ENCODE results near the gene NAA40.

Gene NAA40

GRCh38 chr11:63915961-63916836 lies 22.6 kb upstream of the NAA40 start:
- ChIA-PET CTCF (interaction anchor here (0.6 to 4.2 kb wide), 7 partner anchors 19 to 54 kb away, joined by 3 to 17 read pairs (median 5); no protein-coding TSS in a partner anchor), POLR2A (interaction anchor here (0.6 to 1.9 kb wide), 4 partner anchors 30 to 79 kb away, joined by 3 to 9 read pairs (median 4); partner anchors contain the start of gene MARK2)
- Histone ChIP-seq H3K4me3 (ENCODE audit: low read depth, low read length) (peak overlapping the region; percentile 47), H3K4me1 (ENCODE audit: control insufficient read depth, insufficient read depth, low read length) (peaks cover 4% of the 10 kb centered on the region), H3K36me3 (ENCODE audit: control insufficient read depth in 2 of 2, insufficient read depth in 1 of 2, low read length in 2 of 2) (peaks cover 0 to 15% of the 10 kb centered on the region in 2 experiments; a peak in 1 of 3 replicates), H3K27ac (ENCODE audit: extremely low read depth, low read depth, low read length) (peak overlapping the region; percentile 39; the same call in 1 of the 2 replicates), H3K9me3 (ENCODE audit: control insufficient read depth, insufficient read depth, low read depth, low read length) (no peaks in the 10 kb centered on the region)
- no peak for TF ChIP-seq ZNF555 (tag by site-specific recombination; conservative IDR thresholded peaks at IDR 0.05)
- no peak for TF ChIP-seq ZNF843 (tag by site-specific recombination; IDR thresholded peaks at IDR 0.05)
- peak; percentile 32; the same call in 1 of the 2 replicates for TF ChIP-seq ZNF561 (tag by site-specific recombination; IDR thresholded peaks at IDR 0.05; ENCODE audit: borderline replicate concordance)
- TF ChIP-seq GLIS1 (tag by site-specific recombination; IDR thresholded peaks at IDR 0.05): peak; percentile 54
- TF ChIP-seq ZBTB10 (tag by site-specific recombination; IDR thresholded peaks at IDR 0.05): peak; percentile 97
- TF ChIP-seq ZFP3 (tag by site-specific recombination; IDR thresholded peaks at IDR 0.05; ENCODE audit: low read depth): no peak
- TF ChIP-seq SCRT1 (tag by site-specific recombination; IDR thresholded peaks at IDR 0.05; ENCODE audit: borderline replicate concordance): no peak
- TF ChIP-seq ZNF114 (tag by site-specific recombination; IDR thresholded peaks at IDR 0.05): no peak
- peak; percentile 18; the same call in 1 of the 2 replicates for TF ChIP-seq SP7 (tag by site-specific recombination; IDR thresholded peaks at IDR 0.05)
- peak; percentile 58; the same call in 1 of the 2 replicates for TF ChIP-seq ZNF324 (tag by site-specific recombination; IDR thresholded peaks at IDR 0.05)
- 0 out of 2 replicates have a peak, but pooled peaks have one; percentile 52 for TF ChIP-seq ZSCAN30 (tag by site-specific recombination; IDR thresholded peaks at IDR 0.05)
- peak; percentile 91 for TF ChIP-seq CTCF (tag by site-specific recombination; IDR thresholded peaks at IDR 0.05)
- TF ChIP-seq ZNF184 (tag by site-specific recombination; IDR thresholded peaks at IDR 0.05): no peak
- TF ChIP-seq SP2 (tag by site-specific recombination; IDR thresholded peaks at IDR 0.05): 0 out of 2 replicates have a peak, but pooled peaks have one; percentile 8
- TF ChIP-seq ZNF335 (tag by site-specific recombination; conservative IDR thresholded peaks at IDR 0.05): peak; percentile 19
- peak; percentile 70; the same call in 1 of the 2 replicates for TF ChIP-seq ZBTB7A (tag by site-specific recombination; IDR thresholded peaks at IDR 0.05; ENCODE audit: low read depth)
- TF ChIP-seq ZFHX2 (tag by site-specific recombination; conservative IDR thresholded peaks at IDR 0.05): no peak
- TF ChIP-seq ZNF501 (tag by site-specific recombination; IDR thresholded peaks at IDR 0.05): 0 out of 2 replicates have a peak, but pooled peaks have one; percentile 27
- peak; percentile 56; the same call in 1 of the 2 replicates for TF ChIP-seq ZBTB48 (tag by site-specific recombination; IDR thresholded peaks at IDR 0.05)
- peak; percentile 93 for TF ChIP-seq PATZ1 (tag by site-specific recombination; IDR thresholded peaks at IDR 0.05)
- peak; percentile 43; the same call in 1 of the 2 replicates for TF ChIP-seq ZEB2 (tag by site-specific recombination; IDR thresholded peaks at IDR 0.05)
- peak; percentile 59 for TF ChIP-seq ZBTB8A (tag by site-specific recombination; IDR thresholded peaks at IDR 0.05)
- TF ChIP-seq ZBTB26 (tag by site-specific recombination; optimal IDR thresholded peaks at IDR 0.05): peak; percentile 39
- peak; percentile 51; the same call in 1 of the 2 replicates for TF ChIP-seq ZNF600 (tag by site-specific recombination; IDR thresholded peaks at IDR 0.05)
- no peak for TF ChIP-seq ZNF37A (tag by site-specific recombination; IDR thresholded peaks at IDR 0.05)
- TF ChIP-seq ZBTB6 (tag by site-specific recombination; IDR thresholded peaks at IDR 0.05): peak; percentile 89

All from HEK293 (cell line).